IMR-90 (cell line): ENCODE results near the gene STX8. TPM values are rescaled to one million over a fixed set of nuclear protein-coding genes. Genes with fewer than 3 reads are reported as not detected.

Source experiments
- ATAC-seq: fragments of 200-7000 bp; cut with Tn5 transposase; 2 replicates; pipeline ENCODE4 v1.9.1; 2020; ENCODE audit warnings: low read depth, mild to moderate bottlenecking, moderate library complexity
- BruUV-seq: library from RNA; stranded (reverse); fragments of 400-500 nt; replicated peaks from 2 replicates; lab custom pipeline; 2021; lab: Mats Ljungman, UMichigan
- CTCF ChIA-PET: fragments of 300-600 bp; formaldehyde crosslinking; extraction: SDS; loops from one replicate; lab custom pipeline; 2021; ENCODE audit warnings: antibody characterized with exemption; lab: Yijun Ruan, JAX
- POLR2A ChIA-PET: fragments of 300-600 bp; sonication (Branson Sonifier 250); formaldehyde crosslinking; loops from one replicate; lab custom pipeline; 2022; ENCODE audit warnings: antibody characterized with exemption; ENCODE audit not compliant: unreplicated experiment; lab: Charles Lee
- DNase-seq: peaks from one replicate; pipeline ENCODE4 v3.0.0; 2013
- H2AFZ ChIP-seq: replicated peaks from 2 replicates; pipeline ENCODE3; 2013; ENCODE audit warnings: low read length, mild to moderate bottlenecking; ENCODE audit not compliant: poor library complexity
- H2AK5ac ChIP-seq: 2 replicates; pipeline ENCODE4 v1.6.1; 2013; ENCODE audit warnings: low read depth, low read length, inconsistent platforms
- H2AK9ac ChIP-seq: replicated peaks from 2 replicates; pipeline ENCODE3; 2013; ENCODE audit warnings: mild to moderate bottlenecking, low read depth, low read length, moderate library complexity; ENCODE audit not compliant: poor library complexity
- H2BK120ac ChIP-seq: 2 replicates; pipeline ENCODE4 v1.6.1; 2013; ENCODE audit warnings: low read depth, low read length, inconsistent platforms
- H2BK15ac ChIP-seq: 3 replicates; pipeline ENCODE4 v1.6.1; 2013; ENCODE audit warnings: low read depth, low read length, inconsistent platforms
- H2BK20ac ChIP-seq: 2 replicates; pipeline ENCODE4 v1.6.1; 2013; ENCODE audit warnings: low read depth, mild to moderate bottlenecking, inconsistent platforms, low read length, moderate library complexity
- H2BK5ac ChIP-seq: 2 replicates; pipeline ENCODE4 v1.6.1; 2013; ENCODE audit warnings: mild to moderate bottlenecking, low read depth, low read length, inconsistent platforms; ENCODE audit not compliant: poor library complexity, severe bottlenecking
- H3K14ac ChIP-seq: replicated peaks from 2 replicates; pipeline ENCODE4 v1.6.1; 2013; ENCODE audit warnings: low read depth, low read length, inconsistent platforms
- H3K18ac ChIP-seq: 2 replicates; pipeline ENCODE4 v1.6.1; 2013; ENCODE audit warnings: low read depth, low read length, control low read depth
- H3K23ac ChIP-seq: 2 replicates; pipeline ENCODE4 v1.6.1; 2013; ENCODE audit warnings: low read depth, low read length, inconsistent platforms
- H3K27ac ChIP-seq: 2 replicates; pipeline ENCODE4 v1.5.1; 2013; ENCODE audit warnings: mild to moderate bottlenecking, control low read depth, low read length; ENCODE audit not compliant: insufficient read depth
- H3K27me3 ChIP-seq: 2 replicates; pipeline ENCODE4 v1.6.1; 2013; ENCODE audit warnings: low read length; ENCODE audit not compliant: control insufficient read depth, insufficient read depth
- H3K36me3 ChIP-seq: 2 replicates; pipeline ENCODE4 v1.6.1; 2013; ENCODE audit warnings: low read length, mixed read lengths; ENCODE audit not compliant: control insufficient read depth, insufficient read depth
- H3K4ac ChIP-seq: 2 replicates; pipeline ENCODE4 v1.6.1; 2013; ENCODE audit warnings: low read depth, low read length, inconsistent platforms
- H3K4me1 ChIP-seq: 2 replicates; pipeline ENCODE4 v1.6.1; 2013; ENCODE audit warnings: low read length, mixed read lengths; ENCODE audit not compliant: control insufficient read depth, insufficient read depth
- H3K4me2 ChIP-seq: 2 replicates; pipeline ENCODE4 v1.6.1; 2013; ENCODE audit warnings: low read depth, mild to moderate bottlenecking, control low read depth, low read length, moderate library complexity
- H3K4me3 ChIP-seq: 2 replicates; pipeline ENCODE4 v1.5.1; 2013; ENCODE audit warnings: low read depth, mild to moderate bottlenecking, control low read depth, low read length, moderate library complexity; ENCODE audit not compliant: insufficient read depth
- H3K56ac ChIP-seq: 2 replicates; pipeline ENCODE4 v1.6.1; 2013; ENCODE audit warnings: low read length, inconsistent platforms; ENCODE audit not compliant: insufficient read depth; ENCODE audit errors: extremely low read depth
- H3K79me1 ChIP-seq, 2 experiments: 2 replicates each; pipeline ENCODE4 v1.6.1; 2013; ENCODE audit warnings: low read length in 2 of 2, inconsistent platforms in 1 of 2, low read depth in 1 of 2
- H3K9ac ChIP-seq: 2 replicates; pipeline ENCODE4 v1.6.1; 2013; ENCODE audit warnings: low read depth, low read length, control low read depth
- H3K9me1 ChIP-seq: 2 replicates; pipeline ENCODE4 v1.6.1; 2013; ENCODE audit warnings: low read length, inconsistent platforms; ENCODE audit not compliant: insufficient read depth
- H3K9me3 ChIP-seq: 2 replicates; pipeline ENCODE4 v1.6.1; 2013; ENCODE audit warnings: low read length; ENCODE audit not compliant: control insufficient read depth, insufficient read depth
- H4K20me1 ChIP-seq: 2 replicates; pipeline ENCODE4 v1.6.1; 2013; ENCODE audit warnings: low read length, inconsistent platforms; ENCODE audit not compliant: insufficient read depth
- H4K5ac ChIP-seq: 2 replicates; pipeline ENCODE4 v1.6.1; 2013; ENCODE audit warnings: mild to moderate bottlenecking, low read depth, low read length, control low read depth
- H4K8ac ChIP-seq, 2 experiments: 2 replicates each; pipeline ENCODE4 v1.6.1; 2013; ENCODE audit warnings: low read depth in 2 of 2, low read length in 2 of 2, control low read depth in 1 of 2, inconsistent platforms in 1 of 2
- H4K91ac ChIP-seq: 2 replicates; pipeline ENCODE4 v1.6.1; 2013; ENCODE audit warnings: low read depth, low read length, inconsistent platforms; ENCODE audit not compliant: insufficient read depth
- MAFK ChIP-seq: IDR thresholded peaks from 2 replicates; pipeline ENCODE4 v1.6.1; 2012; ENCODE audit warnings: low read depth, low read length, improper control_type of control experiment
- RFX5 ChIP-seq: IDR thresholded peaks from 2 replicates; pipeline ENCODE4 v1.8.0; 2012; ENCODE audit warnings: low read depth, mild to moderate bottlenecking, low read length, moderate library complexity
- SMC3 ChIP-seq: fragments of 150-350 bp; IDR thresholded peaks from 2 replicates; pipeline ENCODE4 v1.6.1; 2016; ENCODE audit warnings: low read depth, mild to moderate bottlenecking, antibody characterized with exemption, low read length, moderate library complexity
- WGBS, 2 experiments: methylation state at CpG; one replicate each; pipeline versions ENCODE4 v1.1.5 to v1.1.7; 2013; ENCODE audit warnings: missing lambda C conversion rate in 2 of 2; ENCODE audit not compliant: insufficient read length in 1 of 2; ENCODE audit errors: extremely low coverage in 2 of 2; 5-methylcytosine and 5-hydroxymethylcytosine counted together
- dilution Hi-C: fragments of 300-500 bp; cut with HindIII; formaldehyde crosslinking; loops from one replicate; pipeline ENCODE4 v1.14.3; 2018; ENCODE audit warnings: low sequenced_read_pairs; ENCODE audit not compliant: unreplicated experiment
- in situ Hi-C: fragments of 300-500 bp; cut with MboI; formaldehyde crosslinking; loops from 3 replicates; pipeline ENCODE4 v1.14.3; 2019; ENCODE audit warnings: low sequenced_read_pairs, inconsistent platforms, mixed read lengths
- intact Hi-C: fragments of 100-400 bp; cut with micrococcal nuclease; formaldehyde crosslinking; loops from 2 replicates; pipeline ENCODE4 v1.10.0; 2022
- polyA plus RNA-seq, 3 experiments: library from polyadenylated mRNA; depleted of rRNA; stranded (reverse); fragments of >200 nt; gene quantifications; 2 replicates each; pipeline ENCODE4 v1.2.3, GENCODE V29; 2012; ENCODE audit warnings: low replicate concordance in 1 of 3
- total RNA-seq: library from RNA; depleted of rRNA; stranded (reverse); fragments of >200 nt; gene quantifications from 2 replicates; pipeline ENCODE4 v1.2.3, GENCODE V29; 2012

Gene STX8
- total and polyA plus RNA-seq, 2 of the 4 experiments (the other 2 are of a cell fraction): 26.5 to 47.0 TPM

DNA sequence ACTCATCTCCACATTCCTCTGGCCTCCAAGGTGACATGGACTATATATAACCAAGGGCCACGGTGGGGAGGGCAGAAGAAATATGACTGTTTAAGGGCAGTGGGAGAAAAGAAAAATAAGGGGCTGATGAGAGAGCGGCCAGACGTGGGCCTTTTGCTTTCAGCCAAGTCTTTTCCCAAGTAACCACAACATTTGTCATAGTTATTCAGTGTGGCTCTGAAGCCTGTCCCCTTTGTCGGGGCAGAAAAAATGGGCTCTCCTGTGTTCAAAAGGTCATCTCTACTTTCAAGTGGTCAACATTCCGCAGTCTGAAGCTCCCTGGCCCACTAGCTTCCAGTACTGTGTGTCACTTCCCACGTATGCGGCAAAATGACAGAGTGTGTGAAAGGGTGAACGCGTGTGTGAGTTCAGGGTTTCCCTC lies 308.9 kb downstream of the STX8 start:
- dilution Hi-C loops: no loop called here
- Histone ChIP-seq H3K9ac (no peak overlapping the region), H2BK5ac (no peak overlapping the region), H4K20me1 (no peaks in the 10 kb centered on the region), H2BK120ac (no peak overlapping the region), H3K27ac (no peak overlapping the region), H3K36me3 (no peaks in the 10 kb centered on the region), H2BK20ac (no peak overlapping the region), H3K23ac (no peak overlapping the region), H2BK15ac (no peak overlapping the region), H3K4me2 (no peak overlapping the region), H4K91ac (no peak overlapping the region), H2AK5ac (no peak overlapping the region), H3K18ac (no peak overlapping the region), H3K79me1 (no peaks in the 10 kb centered on the region), H3K56ac (no peak overlapping the region), H2AFZ (no peak overlapping the region), H4K5ac (no peak overlapping the region), H3K4ac (no peak overlapping the region), H3K14ac (no peak overlapping the region), H3K9me1 (0 out of 2 replicates have a peak, but pooled peaks cover 4% of the 10 kb centered on the region), H3K9me3 (no peaks in the 10 kb centered on the region), H3K4me1 (peaks cover 1% of the 10 kb centered on the region; the same call in 1 of the 2 replicates), H4K8ac (no peak overlapping the region), H2AK9ac (no peak overlapping the region), H3K27me3 (no peaks in the 10 kb centered on the region), H3K4me3 (no peak overlapping the region)
- in situ Hi-C loops: no loop called here
- no peak for ATAC-seq
- intact Hi-C loops: no loop called here
- no peak for DNase-seq
- ChIA-PET CTCF (no interaction called here), POLR2A (no interaction called here)
- BruUV-seq: no TSS peak
- TF ChIP-seq MAFK: no peak
- TF ChIP-seq SMC3: no peak
- no peak for TF ChIP-seq RFX5
- WGBS, 2 experiments: 68% methylated on average over 5 of the region's 9 CpGs; no CpG with 5 or more reads in 1 of the 2 experiments
